Vagina (tissue), 2 donors: Measurements from ENCODE around the gene CD58. TPM values are rescaled to one million over a fixed set of nuclear protein-coding genes. Genes with fewer than 3 reads are reported as not detected.
"Not testable (repeated sequence)": the region's sequence is repeated elsewhere in the genome, so short reads cannot be mapped to it uniquely, and the experiment has no call there.

Experiments
- DNase-seq, 2 donors: peaks; one replicate each; pipeline ENCODE4 v3.0.0-alpha.2; 2017; ENCODE audit errors: extremely low spot score in 2 of 2
- H3K27ac ChIP-seq: fragments of 200-600 bp; sonication (generic); one replicate; pipeline ENCODE4 v1.5.1; 2019
- H3K27me3 ChIP-seq: fragments of 200-600 bp; sonication (generic); one replicate; pipeline ENCODE4 v1.5.1; 2019
- H3K36me3 ChIP-seq, 2 donors: fragments of 200-600 bp; sonication (generic); one replicate each; pipeline ENCODE4 v1.5.1; 2017 to 2019
- H3K4me1 ChIP-seq: fragments of 200-600 bp; sonication (generic); one replicate; pipeline ENCODE4 v1.5.1; 2019
- H3K4me3 ChIP-seq, 2 donors: fragments of 200-600 bp; sonication (generic); 1 replicate in 1 of 2; 2 replicates in 1 of 2; pipeline ENCODE4 v1.5.1; 2016 to 2019
- H3K9me3 ChIP-seq: fragments of 200-600 bp; sonication (generic); one replicate; pipeline ENCODE4 v1.5.1; 2019
- POLR2A ChIP-seq, 2 donors: fragments of 450-650 bp; IDR thresholded peaks; one replicate each; pipeline ENCODE4 v1.6.1; 2017; ENCODE audit warnings: antibody characterized with exemption in 2 of 2, mild to moderate bottlenecking in 2 of 2, moderate library complexity in 2 of 2
- POLR2AphosphoS5 ChIP-seq, 2 donors: sonication (generic); formaldehyde crosslinking; IDR thresholded peaks; one replicate each; pipeline ENCODE4 v1.9.0; 2017; ENCODE audit warnings: antibody characterized with exemption in 2 of 2, mild to moderate bottlenecking in 2 of 2, low read depth in 1 of 2; ENCODE audit not compliant: insufficient read depth in 1 of 2
- intact Hi-C: fragments of 100-400 bp; cut with DNase I; formaldehyde crosslinking; loops from one replicate; pipeline ENCODE4 v1.15.1; 2023
- total RNA-seq: library from RNA; depleted of rRNA; stranded (reverse); fragments of >200 nt; gene quantifications from one replicate; pipeline ENCODE4 v1.2.3, GENCODE V29; 2016
- TF ChIP-seq, protein P1 (sequence below), 3 experiments: fragments of 450-650 bp in 2 of 3; fragments of 200-600 bp in 1 of 3; sonication (generic) in 1 of 3; IDR thresholded peaks; one replicate each; pipeline ENCODE4 v1.5.1; 2017 to 2019; ENCODE audit warnings: antibody characterized with exemption in 3 of 3, mild to moderate bottlenecking in 2 of 3, moderate library complexity in 2 of 3

CD58 gene
- total RNA-seq, 1 donor from 2014 or later, result 54.5 TPM

DNA sequence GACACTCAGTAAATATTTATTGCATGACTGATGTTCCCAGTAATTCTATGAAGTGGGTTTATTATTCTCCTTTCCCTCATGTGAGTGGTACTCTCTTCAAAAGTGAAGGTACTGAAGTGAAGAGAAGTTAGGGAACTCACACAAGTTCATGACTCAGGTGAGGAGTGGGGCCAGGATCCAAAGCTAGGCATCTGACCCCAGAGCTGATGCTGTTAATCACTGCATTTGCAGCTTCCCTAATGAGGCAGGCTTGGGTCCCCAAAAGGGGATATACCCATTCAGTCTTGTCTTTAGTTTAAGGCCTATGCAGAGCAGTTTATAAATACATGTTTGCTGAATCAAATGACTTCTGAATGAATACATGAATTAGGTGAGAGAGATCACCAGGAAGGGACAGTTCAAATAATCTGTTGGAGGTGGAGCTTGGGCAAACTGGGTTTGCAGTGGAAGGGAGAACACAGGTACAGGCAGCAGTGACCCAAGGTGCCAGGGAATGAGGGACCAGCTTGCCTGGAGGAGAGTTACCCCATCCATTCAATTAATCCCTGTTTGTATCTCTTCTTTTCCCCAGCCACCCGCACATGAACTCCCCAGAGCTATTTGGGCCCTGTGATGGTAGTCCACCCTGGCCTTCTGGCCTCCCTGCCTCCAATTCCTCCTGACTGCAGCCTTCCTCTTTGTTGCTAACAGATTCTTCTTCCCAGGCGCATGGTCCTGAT is 2.0 kb downstream of the CD58 start:
- no peak for DNase-seq
- intact Hi-C loops, result no loop called here
- Histone ChIP-seq H3K4me1 (peaks cover 30% of the 10 kb centered on the region), H3K4me3 (no peak overlapping the region), H3K9me3 (no peaks in the 10 kb centered on the region), H3K27ac (no peak overlapping the region), H3K36me3 (no peaks in the 10 kb centered on the region), H3K27me3 (no peaks in the 10 kb centered on the region)
- TF ChIP-seq POLR2A (IDR thresholded peaks at IDR 0.05), result no peak
- TF ChIP-seq, protein P1, sequence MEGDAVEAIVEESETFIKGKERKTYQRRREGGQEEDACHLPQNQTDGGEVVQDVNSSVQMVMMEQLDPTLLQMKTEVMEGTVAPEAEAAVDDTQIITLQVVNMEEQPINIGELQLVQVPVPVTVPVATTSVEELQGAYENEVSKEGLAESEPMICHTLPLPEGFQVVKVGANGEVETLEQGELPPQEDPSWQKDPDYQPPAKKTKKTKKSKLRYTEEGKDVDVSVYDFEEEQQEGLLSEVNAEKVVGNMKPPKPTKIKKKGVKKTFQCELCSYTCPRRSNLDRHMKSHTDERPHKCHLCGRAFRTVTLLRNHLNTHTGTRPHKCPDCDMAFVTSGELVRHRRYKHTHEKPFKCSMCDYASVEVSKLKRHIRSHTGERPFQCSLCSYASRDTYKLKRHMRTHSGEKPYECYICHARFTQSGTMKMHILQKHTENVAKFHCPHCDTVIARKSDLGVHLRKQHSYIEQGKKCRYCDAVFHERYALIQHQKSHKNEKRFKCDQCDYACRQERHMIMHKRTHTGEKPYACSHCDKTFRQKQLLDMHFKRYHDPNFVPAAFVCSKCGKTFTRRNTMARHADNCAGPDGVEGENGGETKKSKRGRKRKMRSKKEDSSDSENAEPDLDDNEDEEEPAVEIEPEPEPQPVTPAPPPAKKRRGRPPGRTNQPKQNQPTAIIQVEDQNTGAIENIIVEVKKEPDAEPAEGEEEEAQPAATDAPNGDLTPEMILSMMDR (IDR thresholded peaks at IDR 0.05), result no peak
- no peak for TF ChIP-seq POLR2AphosphoS5 (IDR thresholded peaks at IDR 0.05; ENCODE audit: insufficient read depth in 1 of 2, low read depth in 1 of 2)

DNA sequence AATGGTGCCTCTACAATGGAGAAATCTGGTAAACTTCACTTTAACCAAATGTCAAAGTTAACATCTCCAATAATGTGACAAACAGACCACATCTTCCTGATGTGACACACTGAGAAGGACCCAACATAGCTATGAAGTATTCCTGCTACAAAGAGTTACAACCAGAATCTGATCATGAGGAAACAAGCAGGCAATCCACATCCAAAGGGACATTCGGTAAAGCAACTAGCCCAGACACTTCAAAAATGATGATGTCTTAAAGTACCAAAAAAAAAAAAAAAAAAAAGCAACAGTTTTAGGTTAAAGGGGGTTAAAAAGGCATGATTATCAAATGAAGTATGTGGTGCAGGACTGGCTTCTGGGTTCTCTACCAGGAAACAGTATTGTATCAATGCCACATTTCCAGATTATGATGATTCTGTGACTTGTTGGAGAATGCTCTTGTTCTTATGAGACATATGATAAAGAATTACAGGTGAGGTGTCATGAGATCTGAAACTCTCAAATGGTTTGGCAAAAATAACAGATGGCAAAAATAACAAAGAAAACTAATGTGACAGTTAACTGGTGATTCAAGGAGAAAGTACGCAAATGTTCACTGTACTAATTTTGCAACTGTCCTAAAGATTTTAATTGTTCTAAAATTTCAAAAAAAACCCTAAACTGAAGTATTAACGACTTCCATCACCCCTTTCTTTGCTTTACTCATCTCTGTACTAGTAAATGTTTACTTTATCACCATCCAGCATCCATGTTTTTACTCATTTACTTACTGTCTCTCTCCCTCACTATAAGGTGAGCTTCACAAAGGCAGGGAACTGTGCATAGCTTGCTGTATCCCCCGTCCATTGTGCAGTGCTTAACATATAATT is 2.8 kb downstream of the CD58 start:
- TF ChIP-seq POLR2AphosphoS5 (IDR thresholded peaks at IDR 0.05; ENCODE audit: insufficient read depth in 1 of 2, low read depth in 1 of 2) (no peak), POLR2A (IDR thresholded peaks at IDR 0.05) (no peak)
- TF ChIP-seq, protein P1 (IDR thresholded peaks at IDR 0.05), result no peak
- no peak overlapping the region for H3K27ac ChIP-seq
- peaks cover 30% of the 10 kb centered on the region for H3K4me1 ChIP-seq
- no peak for DNase-seq
- H3K27me3 ChIP-seq, result no peaks in the 10 kb centered on the region
- intact Hi-C loops, result no loop called here
- H3K9me3 ChIP-seq, result no peaks in the 10 kb centered on the region
- H3K36me3 ChIP-seq, result peaks cover 0 to 3% of the 10 kb centered on the region in 2 donors
- H3K4me3 ChIP-seq, result no peak overlapping the region

DNA sequence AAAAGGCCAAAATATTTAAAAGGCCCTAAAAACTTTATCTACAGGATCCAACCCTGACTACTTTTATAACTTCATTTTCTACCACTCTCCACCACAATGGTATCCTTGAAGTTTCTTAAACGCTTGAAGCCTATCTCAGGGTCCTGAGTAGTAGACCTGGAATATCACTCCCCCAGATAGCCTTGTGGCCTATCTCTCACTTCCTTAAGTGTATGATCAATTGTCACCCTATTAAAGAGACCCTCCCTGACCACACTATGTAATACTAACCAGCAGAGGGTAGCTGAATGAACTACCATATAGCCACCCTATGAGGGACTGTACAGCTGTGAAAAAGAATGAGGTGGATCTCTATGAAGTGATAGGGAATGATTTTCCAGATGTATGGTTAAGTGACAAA is 5.6 kb downstream of the CD58 start:
- no peaks in the 10 kb centered on the region for H3K9me3 ChIP-seq
- TF ChIP-seq POLR2AphosphoS5 (IDR thresholded peaks at IDR 0.05; ENCODE audit: insufficient read depth in 1 of 2, low read depth in 1 of 2) (no peak), POLR2A (IDR thresholded peaks at IDR 0.05) (no peak)
- TF ChIP-seq, protein P1 (IDR thresholded peaks at IDR 0.05), result no peak
- peaks cover 0 to 3% of the 10 kb centered on the region in 2 donors for H3K36me3 ChIP-seq
- H3K4me3 ChIP-seq, result no peak overlapping the region
- DNase-seq, result no peak
- intact Hi-C loops, result no loop called here
- H3K27ac ChIP-seq, result no peak overlapping the region
- peaks cover 22% of the 10 kb centered on the region for H3K4me1 ChIP-seq
- no peaks in the 10 kb centered on the region for H3K27me3 ChIP-seq

DNA sequence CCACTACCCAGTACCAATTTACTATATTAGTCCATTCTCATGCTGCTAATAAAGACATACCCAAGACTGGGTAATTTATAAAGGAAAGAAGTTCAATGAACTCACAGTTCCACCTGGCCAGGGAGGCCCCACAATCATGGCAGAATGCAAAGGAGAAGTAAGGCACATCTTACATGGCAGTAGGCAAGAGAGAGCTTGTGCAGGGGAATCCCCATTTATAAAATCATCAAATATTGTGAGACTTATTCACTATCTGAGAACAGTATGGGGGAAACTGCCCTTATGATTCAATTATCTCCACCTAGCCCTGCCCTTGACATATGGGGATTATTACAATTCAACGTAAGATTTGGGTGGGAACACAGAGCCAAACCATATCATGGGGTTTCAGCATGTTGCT is 6.4 kb downstream of the CD58 start:
- peaks cover 14% of the 10 kb centered on the region for H3K4me1 ChIP-seq
- H3K4me3 ChIP-seq, result no peak overlapping the region
- H3K9me3 ChIP-seq, result no peaks in the 10 kb centered on the region
- TF ChIP-seq, protein P1 (IDR thresholded peaks at IDR 0.05), result no peak
- TF ChIP-seq POLR2AphosphoS5 (IDR thresholded peaks at IDR 0.05; ENCODE audit: insufficient read depth in 1 of 2, low read depth in 1 of 2) (no peak), POLR2A (IDR thresholded peaks at IDR 0.05) (no peak)
- no peak for DNase-seq
- H3K36me3 ChIP-seq, result peaks cover 0 to 3% of the 10 kb centered on the region in 2 donors
- intact Hi-C loops, result no loop called here
- H3K27ac ChIP-seq, result no peak overlapping the region
- H3K27me3 ChIP-seq, result no peaks in the 10 kb centered on the region

DNA sequence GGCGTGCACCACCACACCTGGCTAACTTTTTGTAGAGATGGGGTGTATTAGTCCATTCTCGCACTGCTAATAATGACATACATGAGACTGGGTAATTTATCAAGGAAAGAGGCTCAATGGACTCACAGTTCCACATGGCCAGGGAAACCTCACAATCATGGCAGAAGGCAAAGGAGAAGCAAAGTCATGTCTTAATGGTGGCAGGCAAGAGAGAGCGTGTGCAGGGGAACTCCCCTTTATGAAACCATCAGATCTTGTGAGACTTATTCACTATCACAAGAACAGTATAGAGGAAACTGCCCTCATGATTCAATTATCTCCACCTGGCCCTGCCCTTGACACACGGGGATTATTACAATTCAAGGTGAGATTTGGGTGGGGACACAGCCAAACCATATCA is 8.4 kb downstream of the CD58 start:
- H3K27me3 ChIP-seq, DNase-seq, intact Hi-C loops, H3K27ac ChIP-seq, H3K9me3 ChIP-seq, H3K4me1 ChIP-seq, H3K4me3 ChIP-seq, H3K36me3 ChIP-seq: not testable (repeated sequence)
